GM06990 (cell line): ENCODE data around the gene ADPRHL1.

Experiments used
- DNase-seq: peaks from one replicate; pipeline ENCODE4 v3.0.0-alpha.2; 2011; ENCODE audit not compliant: insufficient read length; ENCODE audit errors: extremely low read depth
- H3K27me3 ChIP-seq: replicated peaks from 2 replicates; pipeline ENCODE4 v1.6.0; 2011; ENCODE audit warnings: low read length; ENCODE audit not compliant: control insufficient read depth, insufficient read depth
- H3K36me3 ChIP-seq: 2 replicates; pipeline ENCODE4 v1.5.1; 2011; ENCODE audit warnings: low read length; ENCODE audit not compliant: control insufficient read depth, insufficient read depth
- H3K4me3 ChIP-seq: replicated peaks from 2 replicates; pipeline ENCODE4 v1.5.1; 2011; ENCODE audit warnings: low read depth, mild to moderate bottlenecking, control low read depth, low read length
- TF ChIP-seq, protein P1 (sequence below): IDR thresholded peaks from 2 replicates; pipeline ENCODE4 v1.5.1; 2011; ENCODE audit warnings: low read length, control low read depth, mild to moderate bottlenecking, inconsistent platforms; ENCODE audit not compliant: insufficient read depth, poor library complexity, severe bottlenecking

ADPRHL1 gene

DNA sequence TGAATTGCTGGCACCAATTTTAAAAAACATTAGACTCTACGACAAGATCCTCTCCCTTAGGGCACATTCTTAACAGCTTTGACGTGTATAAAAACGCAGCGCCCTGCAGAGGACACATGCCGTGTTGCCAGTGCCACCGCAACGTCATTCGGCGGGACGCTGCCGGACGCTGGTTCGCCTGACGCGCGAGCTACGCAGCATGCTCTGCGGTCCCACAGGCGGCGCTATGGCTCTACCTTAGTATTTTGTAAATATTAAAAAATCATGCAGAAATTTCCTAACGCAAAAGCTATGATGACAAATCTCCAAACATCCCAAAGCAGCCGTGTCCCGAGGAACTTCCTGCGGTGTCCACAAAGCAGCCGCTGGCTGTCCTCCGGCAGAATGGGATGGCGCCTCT, 4.2 kb upstream of the ADPRHL1 start:
- TF ChIP-seq, protein P1, sequence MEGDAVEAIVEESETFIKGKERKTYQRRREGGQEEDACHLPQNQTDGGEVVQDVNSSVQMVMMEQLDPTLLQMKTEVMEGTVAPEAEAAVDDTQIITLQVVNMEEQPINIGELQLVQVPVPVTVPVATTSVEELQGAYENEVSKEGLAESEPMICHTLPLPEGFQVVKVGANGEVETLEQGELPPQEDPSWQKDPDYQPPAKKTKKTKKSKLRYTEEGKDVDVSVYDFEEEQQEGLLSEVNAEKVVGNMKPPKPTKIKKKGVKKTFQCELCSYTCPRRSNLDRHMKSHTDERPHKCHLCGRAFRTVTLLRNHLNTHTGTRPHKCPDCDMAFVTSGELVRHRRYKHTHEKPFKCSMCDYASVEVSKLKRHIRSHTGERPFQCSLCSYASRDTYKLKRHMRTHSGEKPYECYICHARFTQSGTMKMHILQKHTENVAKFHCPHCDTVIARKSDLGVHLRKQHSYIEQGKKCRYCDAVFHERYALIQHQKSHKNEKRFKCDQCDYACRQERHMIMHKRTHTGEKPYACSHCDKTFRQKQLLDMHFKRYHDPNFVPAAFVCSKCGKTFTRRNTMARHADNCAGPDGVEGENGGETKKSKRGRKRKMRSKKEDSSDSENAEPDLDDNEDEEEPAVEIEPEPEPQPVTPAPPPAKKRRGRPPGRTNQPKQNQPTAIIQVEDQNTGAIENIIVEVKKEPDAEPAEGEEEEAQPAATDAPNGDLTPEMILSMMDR = no peak
- Histone ChIP-seq H3K36me3 (peaks cover 27% of the 10 kb centered on the region), H3K4me3 (no peak overlapping the region), H3K27me3 (no peaks in the 10 kb centered on the region)
- no peak for DNase-seq

DNA sequence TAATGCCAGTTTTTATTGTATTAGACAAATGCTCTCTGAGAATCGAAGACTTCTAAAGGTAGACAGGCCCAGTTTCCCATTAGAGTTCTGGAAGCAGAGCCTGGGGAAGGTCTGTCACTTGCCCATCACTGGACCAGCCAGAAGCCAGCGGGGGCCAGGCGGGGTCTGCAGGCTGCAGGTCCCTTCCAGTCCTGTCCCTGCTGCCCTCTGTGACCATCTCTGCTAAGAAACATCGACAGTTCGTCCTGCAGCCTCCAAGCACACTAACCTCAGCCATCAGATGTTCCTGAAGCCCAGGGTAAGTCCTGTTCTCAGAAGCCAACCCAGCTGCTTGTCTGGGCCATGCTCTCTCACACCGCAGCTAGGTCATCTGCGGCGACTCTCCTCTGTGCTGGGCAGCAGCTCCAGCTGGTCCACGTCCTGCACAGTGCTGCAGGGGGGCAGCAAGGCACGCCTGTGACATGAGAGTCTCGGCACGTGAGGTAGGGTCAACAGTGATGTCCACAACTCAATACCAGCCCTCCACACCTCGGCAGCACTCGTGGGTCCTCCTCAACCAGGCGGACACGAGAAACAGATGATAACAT, 2.9 kb upstream of the ADPRHL1 start:
- H3K36me3 ChIP-seq = peaks cover 27% of the 10 kb centered on the region
- TF ChIP-seq, protein P1 = no peak
- H3K27me3 ChIP-seq = no peaks in the 10 kb centered on the region
- no peak for DNase-seq
- no peak overlapping the region for H3K4me3 ChIP-seq

DNA sequence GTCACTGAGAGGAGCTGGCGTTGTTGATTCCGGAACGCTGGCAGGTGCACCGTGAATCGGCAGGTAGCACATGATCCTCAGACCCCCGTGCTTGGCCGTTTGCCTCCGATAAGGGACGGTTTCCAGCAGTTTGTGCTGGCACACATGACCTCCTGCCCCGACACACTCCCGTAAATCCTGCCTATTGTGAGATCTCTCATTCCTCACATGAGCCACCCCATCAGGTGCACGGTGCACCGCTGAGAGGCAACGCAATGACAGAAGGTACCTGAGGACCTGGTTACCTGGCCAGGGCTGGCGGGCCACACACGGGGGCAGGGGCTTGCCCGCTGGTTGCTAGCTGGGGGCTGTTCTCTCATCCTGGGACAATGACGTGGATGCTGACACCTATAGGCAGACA, 2.1 kb upstream of the ADPRHL1 start:
- H3K4me3 ChIP-seq = no peak overlapping the region
- TF ChIP-seq, protein P1 = no peak
- H3K27me3 ChIP-seq = no peaks in the 10 kb centered on the region
- no peak for DNase-seq
- H3K36me3 ChIP-seq = peaks cover 22% of the 10 kb centered on the region

DNA sequence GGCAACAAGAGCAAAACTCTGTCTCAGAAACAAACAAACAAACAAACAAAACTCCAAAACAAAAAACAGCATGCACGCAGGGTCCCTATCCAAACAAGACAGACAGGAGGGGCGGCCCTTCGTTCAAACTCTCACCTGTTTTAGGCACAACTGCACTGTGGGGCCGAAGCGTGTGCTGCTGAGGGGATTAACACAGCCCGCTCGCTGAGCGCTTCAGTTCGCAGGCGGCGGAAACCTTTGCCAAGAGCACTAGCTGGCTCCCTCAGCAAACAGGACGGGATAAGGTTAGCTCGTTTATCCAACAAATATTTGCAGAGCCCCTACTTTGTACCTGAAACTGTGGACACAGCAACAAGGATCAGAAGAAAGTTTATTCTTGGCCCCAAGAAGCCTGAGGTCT, 1.6 kb upstream of the ADPRHL1 start:
- no peaks in the 10 kb centered on the region for H3K27me3 ChIP-seq
- TF ChIP-seq, protein P1 = no peak
- H3K4me3 ChIP-seq = no peak overlapping the region
- no peak for DNase-seq
- peaks cover 19% of the 10 kb centered on the region for H3K36me3 ChIP-seq

DNA sequence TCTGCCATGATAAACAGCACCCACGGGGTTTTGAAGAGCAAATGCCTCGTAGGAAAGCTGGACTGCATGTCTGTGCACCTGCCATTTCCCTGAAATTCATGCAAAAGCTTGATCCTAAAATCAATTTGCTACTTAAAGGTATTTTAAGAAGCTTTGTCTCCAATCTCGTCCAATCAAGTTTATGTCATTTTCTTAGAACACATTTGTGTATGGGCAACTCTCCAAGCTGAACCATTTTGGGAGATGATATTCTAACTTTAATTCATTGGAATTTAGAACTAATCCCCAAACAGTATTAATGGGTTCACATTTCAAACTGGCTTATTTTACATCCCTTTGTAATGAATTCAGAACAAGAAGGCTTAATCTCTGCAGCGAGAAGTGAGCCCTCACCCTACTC, 822 bp downstream of the ADPRHL1 start:
- TF ChIP-seq, protein P1 = no peak
- H3K4me3 ChIP-seq = no peak overlapping the region
- DNase-seq = no peak

DNA sequence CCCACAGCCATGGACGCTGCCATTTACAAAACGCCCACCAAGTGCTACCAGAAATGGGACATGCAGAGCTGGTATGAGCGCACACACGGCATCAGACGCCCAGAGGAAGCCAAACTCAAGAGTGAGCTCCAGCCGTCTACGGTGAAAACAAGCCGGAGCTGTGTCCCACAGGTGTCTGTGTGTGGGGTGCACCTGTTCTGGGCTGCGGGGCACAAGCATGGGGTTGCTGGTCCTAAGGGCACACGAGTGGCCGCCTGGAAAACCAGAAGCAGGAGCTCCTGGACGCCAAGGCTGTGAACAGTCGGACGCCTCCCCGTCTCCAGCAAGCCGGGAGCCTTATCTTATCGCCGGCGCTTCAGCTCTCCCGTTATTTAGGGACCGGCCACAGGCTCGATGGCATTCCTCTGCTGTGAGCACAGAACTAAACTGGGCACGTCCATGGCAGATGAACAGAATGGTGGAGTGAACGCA, 1.3 kb downstream of the ADPRHL1 start:
- Histone ChIP-seq H3K36me3 (peaks cover 16% of the 10 kb centered on the region), H3K4me3 (no peak overlapping the region), H3K27me3 (no peaks in the 10 kb centered on the region)
- TF ChIP-seq, protein P1 = no peak
- DNase-seq = no peak

More for the DNA sequence above, 822 bp downstream of the ADPRHL1 start:
- H3K36me3 ChIP-seq = peaks cover 13% of the 10 kb centered on the region
- no peaks in the 10 kb centered on the region for H3K27me3 ChIP-seq
